GM19463 (cell line): ENCODE data around the gene PDXP.
A peak's percentile ranks its signal among the peaks of the same experiment; 100 is the strongest.
"Not testable (repeated sequence)": the region's sequence is repeated elsewhere in the genome, so short reads cannot be mapped to it uniquely, and the experiment has no call there.

Experiments used
- ATAC-seq: cut with Tn5 transposase; IDR thresholded peaks from one replicate; pipeline ENCODE4 v1.9.1; 2021; ENCODE audit warnings: mild to moderate bottlenecking, moderate library complexity; ENCODE audit not compliant: unreplicated experiment

The PDXP gene

GRCh38 chr22:37672920-37673455 lies 14.5 kb downstream of the PDXP start:
- no peak for ATAC-seq

GRCh38 chr22:37674248-37674647 lies 15.7 kb downstream of the PDXP start:
- ATAC-seq = no peak

GRCh38 chr22:37674951-37675929 lies 16.7 kb downstream of the PDXP start, which contains the start of gene LGALS1:
Gene LGALS1 (plus strand): TSS chr22:37675636. CDS start chr22:37675703, 67 bp downstream.
- no peak for ATAC-seq

- ATAC-seq = no peak
Measured at GRCh38 chr22:37675930-37676735, 17.6 kb downstream of the PDXP start.

GRCh38 chr22:37676736-37677492 lies 18.4 kb downstream of the PDXP start:
- peak; percentile 59 for ATAC-seq

GRCh38 chr22:37677493-37677974 lies 19.0 kb downstream of the PDXP start:
- peak; percentile 1 for ATAC-seq

- ATAC-seq = no peak
Measured at GRCh38 chr22:37678372-37678771, 19.8 kb downstream of the PDXP start.

- no peak for ATAC-seq
Measured at GRCh38 chr22:37679670-37680069, 21.1 kb downstream of the PDXP start.

GRCh38 chr22:37680191-37680851 lies 21.8 kb downstream of the PDXP start:
- no peak for ATAC-seq

GRCh38 chr22:37681001-37681424 lies 22.5 kb downstream of the PDXP start:
- no peak for ATAC-seq

GRCh38 chr22:37681556-37682049 lies 23.1 kb downstream of the PDXP start:
- ATAC-seq = no peak

- no peak for ATAC-seq
Measured at GRCh38 chr22:37684803-37685615, 26.5 kb downstream of the PDXP start.

GRCh38 chr22:37686002-37686982 lies 27.8 kb downstream of the PDXP start, which contains the start of gene NOL12:
Gene NOL12 (plus strand): TSS chr22:37686343. CDS start chr22:37686393, 50 bp downstream.
- ATAC-seq = peak; percentile 83

- ATAC-seq = no peak
Measured at GRCh38 chr22:37690407-37690806, 31.9 kb downstream of the PDXP start.

GRCh38 chr22:37690901-37691504 lies 32.5 kb downstream of the PDXP start:
- ATAC-seq = no peak

GRCh38 chr22:37692627-37693285 lies 34.2 kb downstream of the PDXP start:
- ATAC-seq = no peak

GRCh38 chr22:37694131-37694530 lies 35.6 kb downstream of the PDXP start:
- not testable (repeated sequence) for ATAC-seq
